Neural progenitor cell (in vitro differentiated cells): ENCODE results near the gene NTRK1. TPM values are rescaled to one million over a fixed set of nuclear protein-coding genes. Genes with fewer than 3 reads are reported as not detected.
"Not testable (repeated sequence)": the region's sequence is repeated elsewhere in the genome, so short reads cannot be mapped to it uniquely, and the experiment has no call there.

Source experiments
- DNase-seq: peaks from one replicate; pipeline ENCODE4 v3.0.0-alpha.2; 2016; ENCODE audit warnings: low spot score
- H2AFZ ChIP-seq: fragments of 200-600 bp; sonication (generic); replicated peaks from 2 replicates; pipeline ENCODE4 v1.6.1; 2016; ENCODE audit warnings: antibody characterized with exemption
- H3F3A ChIP-seq: fragments of 200-600 bp; sonication (generic); 2 replicates; pipeline ENCODE4 v1.6.1; 2016; ENCODE audit warnings: antibody characterized with exemption, low read depth
- H3K27ac ChIP-seq: fragments of 200-600 bp; sonication (generic); 2 replicates; pipeline ENCODE4 v1.5.1; 2016; ENCODE audit warnings: mild to moderate bottlenecking
- H3K27me3 ChIP-seq: fragments of 200-600 bp; sonication (generic); 2 replicates; pipeline ENCODE4 v1.6.1; 2016; ENCODE audit warnings: mild to moderate bottlenecking, moderate library complexity
- H3K36me3 ChIP-seq: fragments of 200-600 bp; sonication (generic); 2 replicates; pipeline ENCODE4 v1.5.1; 2016
- H3K4me1 ChIP-seq: fragments of 200-600 bp; sonication (generic); 2 replicates; pipeline ENCODE4 v1.6.1; 2016; ENCODE audit warnings: mixed run types
- H3K4me2 ChIP-seq: fragments of 200-600 bp; sonication (generic); 2 replicates; pipeline ENCODE4 v1.6.1; 2016
- H3K4me3 ChIP-seq: fragments of 200-600 bp; sonication (generic); 2 replicates; pipeline ENCODE4 v1.5.1; 2016
- H3K79me2 ChIP-seq: fragments of 200-600 bp; sonication (generic); 2 replicates; pipeline ENCODE4 v1.6.1; 2016; ENCODE audit warnings: low read depth
- H3K9ac ChIP-seq: fragments of 200-600 bp; sonication (generic); 2 replicates; pipeline ENCODE4 v1.6.1; 2016
- H3K9me3 ChIP-seq: fragments of 200-600 bp; sonication (generic); 2 replicates; pipeline ENCODE4 v1.5.1; 2016; ENCODE audit warnings: low read depth
- H4K20me1 ChIP-seq: fragments of 200-600 bp; sonication (generic); 2 replicates; pipeline ENCODE4 v1.6.1; 2016; ENCODE audit warnings: low read depth
- H3K27ac Mint-ChIP-seq: 3 replicates; pipeline ENCODE4 v1.8.0; 2021; ENCODE audit warnings: mixed read lengths
- H3K27me3 Mint-ChIP-seq: 2 replicates; pipeline ENCODE4 v1.8.0; 2022; ENCODE audit warnings: low read depth, mild to moderate bottlenecking, inconsistent platforms, moderate library complexity, mixed read lengths; ENCODE audit not compliant: insufficient read depth
- H3K36me3 Mint-ChIP-seq: 3 replicates; pipeline ENCODE4 v1.8.0; 2021; ENCODE audit warnings: mixed read lengths
- H3K4me1 Mint-ChIP-seq: 3 replicates; pipeline ENCODE4 v1.8.0; 2021; ENCODE audit warnings: mixed read lengths
- H3K4me3 Mint-ChIP-seq: 3 replicates; pipeline ENCODE4 v1.8.0; 2021; ENCODE audit warnings: mild to moderate bottlenecking, moderate library complexity, mixed read lengths
- H3K9me3 Mint-ChIP-seq: 3 replicates; pipeline ENCODE4 v1.8.0; 2020; ENCODE audit warnings: mixed read lengths
- EZH2 ChIP-seq: fragments of 200-600 bp; sonication (generic); IDR thresholded peaks from 2 replicates; pipeline ENCODE4 v1.6.1; 2017; ENCODE audit warnings: antibody characterized with exemption, mild to moderate bottlenecking, moderate library complexity
- EZH2phosphoT487 ChIP-seq: fragments of 200-600 bp; sonication (generic); IDR thresholded peaks from 2 replicates; pipeline ENCODE4 v1.6.1; 2017; ENCODE audit warnings: antibody characterized with exemption
- total RNA-seq: library from RNA; depleted of rRNA; stranded (reverse); fragments of >200 nt; gene quantifications from 2 replicates; pipeline ENCODE4 v1.2.3, GENCODE V29; 2015; ENCODE audit warnings: low replicate concordance
- TF ChIP-seq, protein P1 (sequence below): fragments of 200-600 bp; sonication (generic); IDR thresholded peaks from 2 replicates; pipeline ENCODE4 v1.5.1; 2017; ENCODE audit warnings: antibody characterized with exemption, mild to moderate bottlenecking

Gene NTRK1
- total RNA-seq, 1 donor from 2014 or later = not detected

DNA sequence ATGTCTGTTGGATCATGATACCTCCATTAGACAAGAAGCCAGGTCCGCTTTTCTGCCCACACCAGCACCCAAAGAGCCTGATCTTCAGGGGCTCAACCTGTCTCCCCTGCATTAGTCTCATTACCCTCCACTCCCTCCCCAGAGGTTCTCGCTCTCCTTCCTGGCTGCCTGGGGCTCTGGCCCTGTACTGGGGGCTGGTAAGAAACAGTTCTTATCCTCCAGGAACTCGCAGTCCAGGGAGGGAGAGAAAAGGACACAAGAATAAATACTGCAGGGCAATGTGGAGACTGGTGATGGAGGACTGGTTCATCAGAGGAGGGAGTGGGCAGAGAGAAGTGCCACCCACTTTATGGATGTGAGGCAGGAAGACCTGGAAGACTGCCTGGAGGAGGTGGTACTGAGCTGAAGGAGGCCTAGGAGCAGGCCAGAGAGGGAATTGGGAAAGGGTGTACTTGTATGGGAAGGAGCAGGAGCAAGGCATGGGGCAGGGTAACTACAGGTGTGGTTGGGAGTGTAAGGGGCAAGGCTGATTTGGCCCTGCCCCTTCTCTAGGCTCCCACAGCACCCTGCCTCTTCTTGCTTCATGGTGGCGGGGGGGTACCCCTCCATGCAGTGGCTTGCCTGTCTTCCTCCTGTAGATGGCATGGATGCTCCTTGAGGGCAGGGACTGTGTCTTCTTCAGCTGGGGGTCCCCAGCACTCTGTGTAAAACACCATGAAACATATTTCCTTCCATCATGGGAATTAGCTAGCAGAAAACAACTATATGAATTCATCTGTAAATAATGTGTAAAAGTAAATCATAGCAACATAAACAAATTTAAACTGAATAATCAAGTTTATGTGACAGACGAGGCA is 64.7 kb downstream of the NTRK1 start:
- H3F3A ChIP-seq = no peaks in the 10 kb centered on the region
- peaks cover 17% of the 10 kb centered on the region for H3K4me1 ChIP-seq
- Mint-ChIP-seq H3K27me3 (peaks cover 82% of the 10 kb centered on the region), H3K4me3 (peak overlapping the region; percentile 62), H3K36me3 (no peaks in the 10 kb centered on the region), H3K27ac (no peak overlapping the region), H3K4me1 (peaks cover 17% of the 10 kb centered on the region), H3K9me3 (peaks cover 9% of the 10 kb centered on the region)
- H3K27ac ChIP-seq = no peak overlapping the region
- peaks cover 28% of the 10 kb centered on the region for H4K20me1 ChIP-seq
- H3K9ac ChIP-seq = no peak overlapping the region
- no peak overlapping the region for H3K4me2 ChIP-seq
- H3K36me3 ChIP-seq = no peaks in the 10 kb centered on the region
- no peak overlapping the region for H3K4me3 ChIP-seq
- no peaks in the 10 kb centered on the region for H3K79me2 ChIP-seq
- DNase-seq = no peak
- peaks cover 100% of the 10 kb centered on the region for H3K27me3 ChIP-seq
- H3K9me3 ChIP-seq = no peaks in the 10 kb centered on the region
- no peak overlapping the region for H2AFZ ChIP-seq
- TF ChIP-seq, protein P1, sequence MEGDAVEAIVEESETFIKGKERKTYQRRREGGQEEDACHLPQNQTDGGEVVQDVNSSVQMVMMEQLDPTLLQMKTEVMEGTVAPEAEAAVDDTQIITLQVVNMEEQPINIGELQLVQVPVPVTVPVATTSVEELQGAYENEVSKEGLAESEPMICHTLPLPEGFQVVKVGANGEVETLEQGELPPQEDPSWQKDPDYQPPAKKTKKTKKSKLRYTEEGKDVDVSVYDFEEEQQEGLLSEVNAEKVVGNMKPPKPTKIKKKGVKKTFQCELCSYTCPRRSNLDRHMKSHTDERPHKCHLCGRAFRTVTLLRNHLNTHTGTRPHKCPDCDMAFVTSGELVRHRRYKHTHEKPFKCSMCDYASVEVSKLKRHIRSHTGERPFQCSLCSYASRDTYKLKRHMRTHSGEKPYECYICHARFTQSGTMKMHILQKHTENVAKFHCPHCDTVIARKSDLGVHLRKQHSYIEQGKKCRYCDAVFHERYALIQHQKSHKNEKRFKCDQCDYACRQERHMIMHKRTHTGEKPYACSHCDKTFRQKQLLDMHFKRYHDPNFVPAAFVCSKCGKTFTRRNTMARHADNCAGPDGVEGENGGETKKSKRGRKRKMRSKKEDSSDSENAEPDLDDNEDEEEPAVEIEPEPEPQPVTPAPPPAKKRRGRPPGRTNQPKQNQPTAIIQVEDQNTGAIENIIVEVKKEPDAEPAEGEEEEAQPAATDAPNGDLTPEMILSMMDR = no peak
- TF ChIP-seq EZH2phosphoT487 (no peak), EZH2 (no peak)

- Histone ChIP-seq H2AFZ (no peak overlapping the region), H3K4me3 (no peak overlapping the region), H3K27me3 (peaks cover 100% of the 10 kb centered on the region), H3K4me2 (no peak overlapping the region), H3K79me2 (no peaks in the 10 kb centered on the region), H3K27ac (no peak overlapping the region), H3F3A (no peaks in the 10 kb centered on the region), H4K20me1 (peaks cover 22% of the 10 kb centered on the region), H3K4me1 (peaks cover 13% of the 10 kb centered on the region), H3K36me3 (no peaks in the 10 kb centered on the region), H3K9me3 (no peaks in the 10 kb centered on the region), H3K9ac (no peak overlapping the region)
- no peak for DNase-seq
- Mint-ChIP-seq H3K4me1 (peaks cover 15% of the 10 kb centered on the region), H3K4me3 (no peak overlapping the region), H3K36me3 (no peaks in the 10 kb centered on the region), H3K9me3 (peaks cover 5% of the 10 kb centered on the region), H3K27me3 (peaks cover 79% of the 10 kb centered on the region), H3K27ac (no peak overlapping the region)
- TF ChIP-seq, protein P1 = no peak
- no peak for TF ChIP-seq EZH2phosphoT487
- no peak for TF ChIP-seq EZH2
Measured at GRCh38 chr1:156926175-156926574, 65.5 kb downstream of the NTRK1 start.

DNA sequence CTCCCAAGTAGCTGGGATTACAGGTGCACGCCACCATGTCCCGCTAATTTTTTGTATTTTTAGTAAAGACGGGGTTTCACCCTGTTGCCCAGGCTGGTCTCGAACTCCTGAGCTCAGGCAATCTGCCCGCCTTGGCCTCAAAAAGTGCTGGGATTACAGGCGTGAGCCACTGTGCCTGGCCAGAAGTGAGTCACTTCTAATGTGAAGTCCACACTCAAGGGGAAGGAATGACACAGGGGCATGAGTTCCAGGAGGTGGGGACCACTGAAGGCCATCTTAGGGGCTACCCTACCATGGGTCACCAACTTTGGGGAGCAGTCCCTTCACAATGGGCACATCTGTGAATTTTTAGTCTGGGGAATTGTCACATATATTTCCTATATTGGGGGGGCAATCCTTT is 66.0 kb downstream of the NTRK1 start:
- Histone ChIP-seq H4K20me1 (peaks cover 20% of the 10 kb centered on the region), H3K4me1 (peaks cover 13% of the 10 kb centered on the region), H3K27me3 (peaks cover 99% of the 10 kb centered on the region)
- not testable (repeated sequence) for DNase-seq, H3K27ac ChIP-seq, H3K9me3 ChIP-seq, H3K9me3 Mint-ChIP-seq, H3K79me2 ChIP-seq, H3K36me3 ChIP-seq, H3K4me3 ChIP-seq, H2AFZ ChIP-seq, H3K27ac Mint-ChIP-seq, H3K4me2 ChIP-seq, H3K9ac ChIP-seq, H3F3A ChIP-seq, H3K36me3 Mint-ChIP-seq
- peak overlapping the region; percentile 27 for H3K4me3 Mint-ChIP-seq
- peaks cover 75% of the 10 kb centered on the region for H3K27me3 Mint-ChIP-seq
- peaks cover 15% of the 10 kb centered on the region for H3K4me1 Mint-ChIP-seq
